Colonic mucosa (tissue), 4 donors: ENCODE measurements around the gene ELMOD2. TPM values are rescaled to one million over a fixed set of nuclear protein-coding genes. Genes with fewer than 3 reads are reported as not detected.
"Not testable (repeated sequence)": the region's sequence is repeated elsewhere in the genome, so short reads cannot be mapped to it uniquely, and the experiment has no call there.

Experiments used
- DNase-seq: peaks from one replicate; pipeline ENCODE4 v3.0.0-alpha.2; 2020
- H3K27ac ChIP-seq: fragments of 200-600 bp; one replicate; pipeline ENCODE4 v1.8.0; 2021
- H3K27me3 ChIP-seq: fragments of 200-600 bp; one replicate; pipeline ENCODE4 v1.8.0; 2021
- H3K36me3 ChIP-seq: fragments of 200-600 bp; one replicate; pipeline ENCODE4 v1.8.0; 2021
- H3K4me1 ChIP-seq: fragments of 200-600 bp; one replicate; pipeline ENCODE4 v1.8.0; 2021; ENCODE audit warnings: mild to moderate bottlenecking
- H3K4me3 ChIP-seq: fragments of 200-600 bp; one replicate; pipeline ENCODE4 v1.8.0; 2021
- H3K9ac ChIP-seq, 2 donors: one replicate each; pipeline ENCODE4 v1.7.0; 2013; ENCODE audit warnings: control low read depth in 2 of 2, low read depth in 2 of 2, low read length in 2 of 2
- H3K9me3 ChIP-seq: fragments of 200-600 bp; one replicate; pipeline ENCODE4 v1.8.0; 2021
- CTCF ChIP-seq: fragments of 200-600 bp; IDR thresholded peaks from one replicate; pipeline ENCODE4 v1.8.0; 2022; ENCODE audit warnings: antibody characterized with exemption, mild to moderate bottlenecking
- intact Hi-C: fragments of 100-400 bp; cut with DNase I; formaldehyde crosslinking; loops from one replicate; pipeline ENCODE4 v1.14.1; 2022
- total RNA-seq, 2 donors: library from RNA; stranded (reverse); fragmentation: NEBNext Ultra II Directional in 1 of 2; extraction: Animal tissue kit (Norgen Biotek cat#: 25700) in 1 of 2; gene quantifications; one replicate each; pipeline ENCODE4 v1.2.1, GENCODE V29; 2021
- donor health status: healthy.
- donor health status: DM: no; HTN: no; CAD: no.
- donor health status: DM: no; HTN: no; CAD: no.

Gene ELMOD2
- total RNA-seq, 2 donors from 2014 or later: 21.3 to 27.8 TPM

DNA sequence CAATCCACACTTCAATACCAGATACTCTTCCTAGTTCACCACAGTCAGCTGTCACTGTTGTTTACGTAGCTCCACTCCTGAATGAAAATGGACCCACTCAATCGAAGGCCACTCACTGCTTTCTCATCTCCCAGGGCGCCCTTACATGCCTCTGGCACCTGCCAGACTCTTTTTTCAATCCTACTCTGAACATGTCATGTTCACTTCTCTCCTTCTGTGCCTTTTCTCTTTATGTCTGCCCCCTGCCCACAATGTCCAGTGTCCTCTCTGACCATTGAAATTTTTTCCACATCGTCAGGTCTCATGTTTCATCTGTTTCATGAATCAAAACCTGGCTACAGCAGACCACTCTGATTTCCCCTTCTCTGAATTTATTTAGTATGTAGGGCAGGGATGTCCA lies 24.6 kb upstream of the ELMOD2 start:
- TF ChIP-seq CTCF: no peak
- Histone ChIP-seq H3K27ac (no peak overlapping the region), H3K4me1 (no peaks in the 10 kb centered on the region), H3K27me3 (peaks cover 20% of the 10 kb centered on the region), H3K4me3 (no peak overlapping the region), H3K9me3 (no peaks in the 10 kb centered on the region), H3K9ac (no peak overlapping the region), H3K36me3 (no peaks in the 10 kb centered on the region)
- intact Hi-C loops: no loop called here
- no peak for DNase-seq

GRCh38 chr4:140504261-140504660 lies 19.7 kb upstream of the ELMOD2 start:
- no peak overlapping the region for H3K4me3 ChIP-seq
- H3K4me1 ChIP-seq: no peaks in the 10 kb centered on the region
- no peaks in the 10 kb centered on the region for H3K27me3 ChIP-seq
- no peak overlapping the region for H3K9ac ChIP-seq
- no peak overlapping the region for H3K27ac ChIP-seq
- H3K9me3 ChIP-seq: no peaks in the 10 kb centered on the region
- H3K36me3 ChIP-seq: no peaks in the 10 kb centered on the region
- DNase-seq: no peak
- no peak for TF ChIP-seq CTCF
- intact Hi-C loops: no loop called here

DNA sequence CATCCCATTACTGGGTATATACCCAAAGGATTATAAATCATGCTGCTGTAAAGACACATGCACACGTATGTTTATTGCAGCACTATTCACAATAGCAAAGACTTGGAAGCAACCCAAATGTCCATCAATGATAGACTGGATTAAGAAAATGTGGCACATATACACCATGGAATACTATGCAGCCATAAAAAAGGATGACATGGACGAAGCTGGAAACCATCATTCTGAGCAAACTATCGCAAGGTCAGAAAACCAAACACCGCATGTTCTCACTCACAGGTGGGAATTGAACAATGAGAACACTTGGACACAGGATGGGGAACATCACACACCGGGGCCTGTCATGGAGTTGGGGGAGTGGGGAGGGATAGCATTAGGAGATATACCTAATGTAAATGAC lies 10.2 kb upstream of the ELMOD2 start:
- H3K9me3 ChIP-seq, H3K27ac ChIP-seq, H3K27me3 ChIP-seq, H3K4me1 ChIP-seq, intact Hi-C loops, H3K9ac ChIP-seq, H3K36me3 ChIP-seq, H3K4me3 ChIP-seq, DNase-seq: not testable (repeated sequence)

GRCh38 chr4:140515423-140515822 lies 8.5 kb upstream of the ELMOD2 start:
- TF ChIP-seq CTCF: no peak
- no peaks in the 10 kb centered on the region for H3K4me1 ChIP-seq
- H3K9me3 ChIP-seq: no peaks in the 10 kb centered on the region
- no peaks in the 10 kb centered on the region for H3K36me3 ChIP-seq
- no peak for DNase-seq
- H3K9ac ChIP-seq: no peak overlapping the region
- no peaks in the 10 kb centered on the region for H3K27me3 ChIP-seq
- H3K27ac ChIP-seq: no peak overlapping the region
- H3K4me3 ChIP-seq: no peak overlapping the region
- intact Hi-C loops: no loop called here

DNA sequence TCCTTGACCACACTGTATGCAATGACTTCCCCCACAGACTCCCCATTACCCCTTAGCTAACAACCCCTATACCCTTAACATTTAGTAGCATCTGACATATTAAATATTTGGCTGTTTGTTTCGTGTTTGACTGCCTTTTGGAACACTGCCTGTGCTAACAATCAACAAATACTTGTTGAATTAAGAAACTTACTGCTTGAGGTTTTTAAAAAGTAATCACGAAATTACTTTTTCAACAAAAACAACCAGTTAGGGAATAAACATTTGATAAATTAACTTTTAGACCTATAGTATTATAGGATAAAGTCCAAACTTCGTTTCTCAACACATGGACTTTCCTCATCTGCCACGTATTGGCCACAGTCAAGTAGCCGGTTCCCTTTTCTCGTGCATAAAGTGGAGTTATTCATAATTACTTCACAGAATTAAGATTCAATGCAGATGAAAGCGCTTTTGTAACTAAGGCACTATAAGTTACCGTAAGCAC lies 555 bp upstream of the ELMOD2 start:
- Histone ChIP-seq H3K27ac (no peak overlapping the region), H3K36me3 (no peaks in the 10 kb centered on the region), H3K4me3 (peak overlapping the region; percentile 84), H3K9me3 (no peaks in the 10 kb centered on the region), H3K27me3 (no peaks in the 10 kb centered on the region), H3K9ac (peak overlapping the region in 1 of 2 donors; percentile 9), H3K4me1 (no peaks in the 10 kb centered on the region)
- intact Hi-C loops: no loop called here
- DNase-seq: no peak
- TF ChIP-seq CTCF: no peak

GRCh38 chr4:140529434-140529833 lies 5.5 kb downstream of the ELMOD2 start:
- no peak for DNase-seq
- no peaks in the 10 kb centered on the region for H3K9me3 ChIP-seq
- intact Hi-C loops: no loop called here
- no peak overlapping the region for H3K27ac ChIP-seq
- no peak overlapping the region for H3K4me3 ChIP-seq
- TF ChIP-seq CTCF: no peak
- no peaks in the 10 kb centered on the region for H3K36me3 ChIP-seq
- no peak overlapping the region for H3K9ac ChIP-seq
- H3K4me1 ChIP-seq: no peaks in the 10 kb centered on the region
- H3K27me3 ChIP-seq: no peaks in the 10 kb centered on the region
